GM21381 (cell line): ENCODE data around the gene KCNG4.
"Not testable (repeated sequence)": the region's sequence is repeated elsewhere in the genome, so short reads cannot be mapped to it uniquely, and the experiment has no call there.

Source experiments
- ATAC-seq: cut with Tn5 transposase; IDR thresholded peaks from one replicate; pipeline ENCODE4 v1.9.1; 2021; ENCODE audit warnings: mild to moderate bottlenecking, moderate library complexity; ENCODE audit not compliant: unreplicated experiment

KCNG4 gene

DNA sequence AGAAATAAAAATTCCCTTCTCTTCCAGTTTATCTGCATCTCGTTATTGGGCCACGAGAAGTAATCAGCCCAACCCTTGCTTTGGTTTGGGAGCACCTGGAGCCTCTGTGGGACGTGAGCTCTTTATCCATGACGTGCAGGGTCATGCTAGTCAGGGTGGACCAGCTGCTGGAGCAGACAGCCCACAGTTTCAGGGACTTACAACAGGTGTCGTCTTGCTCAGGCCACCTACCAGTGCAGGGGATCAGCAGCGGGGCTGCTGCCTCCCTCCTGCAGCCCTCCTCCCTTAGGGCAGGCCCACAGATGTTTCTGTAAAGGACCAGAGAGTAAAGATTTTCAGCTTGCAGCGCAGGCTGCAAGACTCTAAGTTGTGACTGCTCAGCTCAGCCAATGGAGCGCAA is 31.9 kb downstream of the KCNG4 start:
- ATAC-seq, result no peak

DNA sequence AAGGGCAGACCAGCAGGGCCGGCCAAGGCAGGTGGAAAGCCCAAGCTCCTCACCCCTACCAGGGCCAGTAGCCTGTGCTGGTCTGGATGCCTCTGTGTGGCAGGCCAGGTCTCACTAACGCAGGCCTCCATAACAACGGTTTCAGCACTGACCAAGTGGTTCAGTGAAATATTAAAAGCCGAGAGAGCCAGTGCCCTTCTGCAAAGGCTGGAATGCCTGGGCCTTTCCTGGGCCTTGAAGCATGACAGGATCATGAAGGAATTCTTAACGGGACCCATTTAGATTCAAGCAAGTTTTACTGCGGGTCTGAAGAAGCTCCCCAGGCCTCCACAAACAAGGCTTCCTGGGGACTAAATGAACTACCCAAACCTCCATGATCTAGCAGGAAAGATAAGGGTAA is 32.6 kb downstream of the KCNG4 start:
- no peak for ATAC-seq

DNA sequence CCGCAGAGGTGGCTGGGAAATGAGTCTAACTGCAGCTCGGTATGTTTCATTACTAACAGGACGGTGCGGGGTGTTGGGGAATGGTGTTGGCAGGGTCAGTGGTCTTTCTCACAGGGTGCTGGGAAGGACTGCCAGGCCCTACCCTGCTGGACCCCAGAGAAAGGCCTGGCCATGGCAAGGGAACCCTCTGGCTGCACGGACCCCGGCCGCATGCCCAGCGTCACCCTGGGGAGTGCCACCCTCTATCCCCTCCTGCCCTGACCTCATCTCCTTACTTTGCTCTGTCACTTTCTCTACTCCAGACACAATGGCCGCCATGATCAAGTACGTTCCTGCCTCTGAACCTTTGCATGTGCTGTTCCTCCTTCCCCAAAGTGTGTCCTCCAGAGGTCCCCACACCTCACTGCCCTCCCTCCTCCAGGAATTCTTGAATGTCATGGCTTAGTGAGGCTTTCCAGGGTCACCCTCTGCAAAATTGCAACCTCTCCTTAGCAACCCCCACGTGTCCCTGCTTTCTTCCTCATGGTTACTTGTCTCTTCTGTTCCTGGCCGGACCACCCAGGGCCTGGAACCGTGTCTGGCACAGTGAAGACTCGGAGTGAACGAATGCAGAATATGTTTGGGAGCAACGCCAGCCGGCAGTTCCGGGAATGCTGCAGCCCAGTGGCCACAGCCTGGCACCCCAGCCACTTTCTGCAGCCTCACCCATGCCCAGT is 33.7 kb downstream of the KCNG4 start:
- ATAC-seq, result no peak

DNA sequence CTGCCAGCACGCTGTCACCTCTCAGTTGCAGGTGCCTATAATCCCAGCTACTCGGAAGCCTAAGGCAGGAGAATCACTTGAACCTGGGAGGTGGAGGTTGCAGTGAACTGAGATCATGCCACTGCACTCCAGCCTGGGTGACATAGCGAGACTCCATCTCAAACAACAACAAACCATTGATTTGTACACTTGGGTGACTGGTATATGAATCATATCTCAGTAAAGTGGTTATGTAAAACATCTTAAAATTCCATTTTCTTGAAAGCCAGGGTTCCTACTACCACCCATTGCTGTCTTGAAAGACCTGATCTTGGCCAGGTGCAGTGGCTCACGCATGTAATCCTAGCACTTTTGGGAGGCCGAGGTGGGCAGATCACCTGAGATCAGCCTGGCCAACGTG is 34.7 kb downstream of the KCNG4 start:
- ATAC-seq, result not testable (repeated sequence)

DNA sequence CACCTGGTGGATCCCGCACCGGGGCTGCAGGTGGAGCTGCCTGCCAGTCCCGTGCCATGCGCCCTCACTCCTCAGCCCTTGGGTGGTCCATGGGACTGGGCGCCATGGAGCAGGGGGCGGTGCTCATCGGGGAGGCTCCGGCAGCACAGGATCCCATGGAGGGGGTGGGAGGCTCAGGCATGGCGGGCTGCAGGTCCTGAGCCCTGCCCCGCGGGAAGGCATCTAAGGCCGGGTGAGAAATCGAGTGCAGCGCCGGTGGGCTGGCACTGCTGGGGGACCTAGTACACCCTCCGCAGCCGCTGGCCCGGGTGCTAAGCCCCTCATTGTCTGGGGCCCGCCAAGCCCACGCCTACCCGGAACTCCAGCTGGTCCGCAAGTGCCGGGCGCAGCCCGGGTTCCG is 35.3 kb downstream of the KCNG4 start:
- not testable (repeated sequence) for ATAC-seq

DNA sequence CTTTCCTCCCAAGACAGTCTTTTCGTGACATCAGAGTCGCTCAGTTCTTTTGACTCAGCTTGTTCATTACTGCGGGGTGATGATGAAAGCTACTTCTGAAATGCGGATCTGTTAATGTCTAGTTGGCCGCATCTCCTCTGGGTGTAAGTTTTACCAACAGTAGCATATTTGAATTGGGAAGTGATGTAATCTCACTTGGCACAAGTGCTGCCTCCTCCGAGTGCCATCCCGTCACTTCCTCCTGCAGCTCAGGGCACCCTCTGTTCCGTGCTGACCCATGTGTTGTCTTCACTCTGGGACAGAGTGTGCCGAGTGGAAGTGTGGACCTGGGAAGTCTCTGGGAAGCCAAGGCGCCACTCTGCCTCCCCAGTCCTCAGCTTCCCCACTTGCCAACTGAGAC is 40.0 kb downstream of the KCNG4 start:
- no peak for ATAC-seq

DNA sequence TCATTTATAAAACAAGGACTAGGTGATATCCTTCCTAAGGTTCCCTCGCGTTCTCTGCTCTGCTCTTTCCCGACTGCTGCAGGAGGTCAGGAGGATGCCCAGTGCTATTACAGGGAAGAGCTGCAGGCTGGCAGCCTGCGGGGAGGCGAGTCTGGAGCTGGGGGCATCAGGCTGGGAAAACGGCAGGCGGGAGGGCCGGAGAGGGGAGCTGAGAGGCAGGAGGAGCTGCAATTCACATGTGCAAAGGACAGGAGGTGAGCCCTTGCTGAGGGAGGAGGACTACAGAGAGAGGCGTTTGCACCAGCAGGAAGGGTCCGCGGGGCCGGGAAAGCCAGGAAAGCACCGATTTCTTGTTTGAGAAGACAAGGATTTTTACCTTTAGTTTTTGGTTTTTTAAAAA is 40.7 kb downstream of the KCNG4 start:
- ATAC-seq, result no peak

DNA sequence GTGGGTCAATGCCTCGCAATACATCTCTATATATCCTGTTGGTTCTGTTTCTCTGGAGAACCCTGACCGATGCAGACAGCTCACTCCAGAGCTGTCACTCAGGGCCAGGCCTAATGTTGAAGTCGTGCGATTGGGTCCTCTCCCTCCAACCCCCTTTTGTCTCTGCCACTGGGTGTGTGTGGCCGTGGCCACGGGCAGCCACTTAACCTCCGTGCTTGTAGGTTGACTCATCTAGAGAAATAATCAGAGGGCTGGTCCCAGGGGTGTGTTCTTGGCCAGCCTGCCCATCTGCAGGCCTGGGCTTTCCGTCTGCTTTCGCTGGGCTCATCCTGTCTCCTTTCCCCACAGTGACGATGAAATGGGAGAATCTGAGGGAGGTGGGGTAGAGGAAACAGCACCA is 41.4 kb downstream of the KCNG4 start:
- ATAC-seq, result no peak

DNA sequence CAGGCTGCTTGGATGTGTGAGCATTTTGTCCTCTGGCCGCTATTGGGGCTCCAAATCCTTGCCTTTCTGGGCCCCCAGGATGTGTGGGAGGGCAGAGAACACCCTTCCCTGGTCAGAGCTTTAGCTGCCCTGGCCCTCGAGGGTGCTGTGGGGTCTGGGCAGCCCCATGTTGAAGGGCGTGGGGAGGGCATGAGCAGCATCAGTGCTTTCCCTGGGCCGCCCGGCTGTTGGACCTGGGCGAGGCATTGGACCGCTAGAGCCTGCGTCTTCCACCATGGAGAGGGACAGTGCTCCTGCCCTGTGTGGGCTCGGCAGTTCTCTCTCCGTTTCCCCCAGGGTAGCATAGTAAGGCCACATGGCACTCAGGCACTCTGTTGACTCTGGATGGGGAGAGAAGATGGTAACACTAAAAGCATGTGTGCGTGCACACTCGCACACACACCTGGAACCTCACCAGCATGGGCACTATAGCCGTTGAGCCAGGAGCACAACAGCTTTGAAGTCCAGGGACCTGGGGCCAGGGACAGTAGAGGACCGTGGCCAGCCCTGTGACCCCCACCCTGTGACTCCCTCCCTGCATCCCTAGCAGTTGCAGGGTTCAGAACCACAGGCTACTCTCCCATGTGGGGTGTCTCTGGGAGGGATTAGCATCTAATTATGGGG is 42.2 kb downstream of the KCNG4 start:
- no peak for ATAC-seq

DNA sequence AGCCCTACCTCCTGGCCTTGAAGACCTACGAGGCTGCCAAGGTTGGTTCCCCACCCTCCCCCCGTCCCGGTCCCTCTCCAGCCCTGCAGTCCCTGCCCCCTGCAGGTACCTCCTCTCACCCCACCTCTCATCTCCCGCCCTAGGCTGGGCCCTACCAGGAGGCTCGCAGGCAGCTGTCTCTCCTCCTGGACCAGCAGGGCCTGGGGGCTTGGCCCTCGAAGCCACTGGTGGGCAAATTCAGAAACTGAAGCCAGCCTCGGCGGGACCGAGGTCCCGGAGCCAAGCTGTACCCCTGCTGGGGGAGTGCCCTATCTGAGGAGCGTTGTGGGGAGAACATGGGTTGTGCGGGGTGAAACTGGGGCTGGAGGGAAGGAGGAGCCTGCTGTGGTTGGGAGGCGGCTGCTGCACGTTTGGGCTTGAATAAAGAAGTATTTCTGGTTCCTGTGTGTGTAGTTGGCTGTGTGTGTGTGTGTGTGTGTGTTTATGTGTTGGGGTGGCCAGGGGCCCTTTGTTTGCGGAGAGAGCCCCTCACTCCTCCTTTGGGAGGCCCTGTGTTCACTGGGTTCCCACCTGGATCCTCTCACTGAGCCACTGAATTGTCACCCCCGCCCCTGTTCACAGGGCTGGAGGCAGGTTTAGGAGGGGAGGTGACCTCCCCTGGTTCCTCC is 43.0 kb downstream of the KCNG4 start:
- no peak for ATAC-seq

DNA sequence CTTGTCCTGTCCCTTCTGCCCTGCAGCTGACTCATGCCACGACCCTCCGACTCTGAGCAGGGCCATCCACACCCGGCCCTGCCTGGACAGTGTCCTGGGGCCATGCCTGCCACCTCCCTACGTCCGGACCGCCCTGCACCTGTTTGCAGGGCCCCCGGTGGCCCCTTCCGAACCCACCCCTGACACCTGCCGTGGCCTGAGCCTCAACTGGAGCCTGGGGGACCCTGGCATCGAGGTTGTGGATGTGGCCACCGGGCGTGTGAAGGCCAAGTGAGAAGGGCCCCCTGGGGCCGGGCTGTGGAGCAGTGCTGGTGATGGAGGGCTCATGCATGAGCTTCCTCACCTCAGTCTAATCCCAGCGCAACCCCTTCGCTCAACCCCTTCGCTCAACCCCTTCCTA is 43.7 kb downstream of the KCNG4 start:
- ATAC-seq, result no peak

DNA sequence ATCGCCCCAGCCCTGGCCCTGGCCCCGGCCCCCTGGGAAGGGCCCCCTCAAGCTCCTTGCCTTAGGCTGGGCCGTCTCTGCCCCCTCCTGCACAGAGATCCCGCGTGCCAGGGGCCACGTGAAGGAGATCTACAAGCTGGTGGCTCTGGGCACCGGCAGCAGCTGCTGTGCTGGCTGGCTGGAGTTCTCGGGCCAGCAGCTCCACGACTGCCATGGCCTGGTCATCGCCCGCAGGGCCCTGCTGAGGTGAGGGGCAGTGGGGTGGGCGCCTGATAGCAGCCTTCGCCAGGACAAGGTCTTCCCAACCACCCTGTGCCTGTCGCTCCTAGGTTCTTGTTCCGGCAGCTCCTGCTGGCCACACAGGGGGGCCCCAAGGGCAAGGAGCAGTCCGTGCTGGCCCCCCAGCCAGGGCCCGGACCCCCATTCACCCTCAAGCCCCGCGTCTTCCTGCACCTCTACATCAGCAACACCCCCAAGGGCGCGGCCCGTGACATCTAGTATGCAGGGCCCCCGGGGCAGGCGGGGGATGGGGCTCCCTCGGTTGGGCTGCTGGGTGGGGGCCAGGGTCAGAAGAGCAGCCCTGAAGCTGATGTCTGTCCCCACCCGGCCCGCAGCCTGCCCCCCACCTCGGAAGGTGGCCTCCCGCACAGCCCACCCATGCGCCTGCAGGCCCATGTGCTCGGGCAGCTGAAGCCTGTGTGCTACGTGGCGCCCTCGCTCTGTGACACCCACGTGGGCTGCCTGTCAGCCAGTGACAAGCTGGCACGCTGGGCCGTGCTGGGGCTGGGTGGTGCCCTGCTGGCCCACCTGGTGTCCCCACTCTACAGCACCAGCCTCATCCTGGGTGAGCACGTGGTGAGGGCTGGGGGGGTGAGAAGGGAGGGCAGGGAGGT is 44.4 kb downstream of the KCNG4 start:
- ATAC-seq, result no peak

DNA sequence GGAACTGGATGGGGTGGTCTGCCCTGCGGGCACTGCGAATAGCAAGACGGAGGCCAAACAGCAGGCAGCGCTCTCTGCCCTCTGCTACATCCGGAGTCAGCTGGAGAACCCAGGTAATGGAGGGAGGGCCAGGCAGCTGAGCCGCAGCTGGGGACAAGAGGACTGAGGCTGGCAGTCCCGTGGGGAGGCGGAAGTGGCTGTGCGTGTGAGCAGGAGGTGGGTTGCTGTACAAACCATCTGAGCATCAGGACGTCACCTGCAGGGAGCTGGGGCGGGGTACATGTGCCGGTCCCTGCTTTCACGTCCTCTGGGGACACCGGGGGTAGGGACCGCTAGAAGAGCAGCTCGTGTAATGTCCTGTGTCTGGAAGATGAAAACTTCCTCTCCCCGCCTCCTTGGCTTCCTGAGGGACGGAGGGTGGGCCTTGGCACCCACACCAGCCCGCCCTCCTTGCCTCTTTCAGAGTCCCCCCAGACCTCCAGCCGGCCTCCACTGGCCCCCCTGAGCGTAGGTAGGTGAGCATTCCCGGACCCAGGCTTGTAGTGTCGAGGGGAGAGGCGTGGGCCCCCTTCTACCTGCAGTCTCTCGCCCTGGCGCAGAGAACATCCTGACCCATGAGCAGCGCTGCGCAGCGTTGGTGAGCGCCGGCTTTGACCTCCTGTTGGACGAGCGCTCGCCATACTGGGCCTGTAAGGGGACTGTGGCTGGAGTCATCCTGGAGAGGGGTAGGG is 45.2 kb downstream of the KCNG4 start:
- no peak for ATAC-seq

DNA sequence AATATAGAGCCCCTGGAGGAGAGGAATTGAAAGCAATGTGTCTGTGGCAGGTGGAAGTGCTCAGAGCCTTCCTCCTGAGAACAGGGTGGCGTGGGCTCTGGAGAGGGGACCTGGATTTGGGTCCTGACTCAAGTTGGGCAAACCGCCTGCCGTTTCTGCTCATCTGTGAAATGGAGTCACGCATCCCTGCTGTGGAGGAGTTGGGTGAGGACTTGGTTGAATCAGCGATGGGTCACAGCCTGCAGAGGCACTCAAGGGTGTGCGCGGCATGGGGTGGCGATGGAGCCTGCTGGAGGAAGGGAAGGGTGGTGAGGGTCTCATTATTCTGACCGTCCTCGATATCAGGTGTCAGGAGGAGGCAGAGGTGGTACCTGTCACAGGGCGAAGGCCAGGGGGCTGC is 45.8 kb downstream of the KCNG4 start:
- no peak for ATAC-seq

DNA sequence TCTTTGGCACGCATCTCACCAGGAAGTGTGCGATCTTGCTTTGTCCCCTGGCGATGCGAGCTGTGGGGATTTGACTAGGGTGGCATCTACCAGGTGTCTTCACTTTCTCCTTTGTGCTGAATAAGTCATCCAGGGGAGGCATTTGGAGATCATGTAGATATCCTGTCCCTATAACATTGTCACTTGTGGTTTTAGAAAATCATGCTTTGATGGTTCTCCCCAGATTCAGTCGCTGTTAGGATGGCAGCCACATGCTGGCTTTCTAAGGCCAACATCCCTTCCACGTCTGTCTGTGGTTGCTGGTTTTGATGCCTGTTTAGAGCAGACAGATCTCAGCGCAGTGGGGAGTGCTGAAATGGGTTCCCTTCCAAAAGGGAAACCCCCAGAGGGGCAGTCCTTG is 46.3 kb downstream of the KCNG4 start:
- ATAC-seq, result no peak

DNA sequence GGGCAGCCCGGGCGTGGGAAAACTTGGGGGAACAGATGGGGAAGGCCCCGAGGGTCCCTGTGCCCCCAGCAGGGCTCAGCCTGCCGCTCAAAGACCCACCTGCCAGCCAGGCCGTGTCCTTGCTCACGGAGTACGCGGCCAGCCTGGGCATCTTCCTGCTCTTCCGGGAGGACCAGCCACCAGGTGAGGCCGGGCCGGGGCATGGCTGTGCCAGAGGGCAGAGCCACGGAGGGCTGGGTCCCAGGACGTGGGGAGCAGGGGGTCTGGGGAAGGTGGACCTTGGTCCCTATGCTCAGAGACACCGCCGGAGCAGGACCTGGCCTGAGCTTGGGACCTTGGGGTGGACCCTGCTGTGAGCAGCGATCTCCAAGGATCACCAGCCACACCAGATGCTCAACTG is 48.3 kb downstream of the KCNG4 start:
- no peak for ATAC-seq

DNA sequence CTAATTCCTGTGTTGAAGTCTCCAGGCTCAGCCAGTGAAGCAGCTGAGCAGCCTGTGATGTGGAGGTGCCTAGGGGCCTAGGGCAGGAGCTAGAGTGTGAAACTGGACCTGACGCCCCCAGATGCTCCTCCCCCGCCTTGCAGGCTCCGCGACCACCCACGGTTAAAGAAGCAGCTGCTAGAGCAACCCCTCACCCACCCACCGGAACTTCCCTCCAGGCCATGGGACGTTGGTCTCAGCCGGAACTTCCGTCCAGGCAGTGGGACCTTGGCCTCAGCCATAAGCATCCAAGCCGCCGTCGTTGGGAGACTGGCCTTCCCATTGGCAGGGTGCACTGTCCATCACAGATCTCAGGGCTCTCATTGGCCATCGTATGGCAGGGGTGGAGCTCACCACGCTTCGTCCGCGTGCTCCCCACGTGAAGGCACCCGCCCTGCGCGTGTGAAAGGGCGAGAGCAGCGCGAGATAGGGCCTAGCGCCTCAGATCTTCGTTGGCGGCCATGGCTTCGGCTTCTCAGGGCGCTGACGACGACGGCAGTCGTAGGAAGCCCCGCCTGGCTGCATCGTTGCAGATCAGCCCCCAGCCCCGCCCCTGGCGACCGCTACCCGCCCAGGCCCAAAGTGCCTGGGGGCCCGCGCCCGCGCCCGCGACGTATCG is 49.0 kb downstream of the KCNG4 start, which contains the start of gene ADAD2:
Gene ADAD2 (plus strand): TSS at position 427 of the 658 bp plus-strand sequence. CDS start 74 bp downstream, at position 501.
- ATAC-seq, result no peak

DNA sequence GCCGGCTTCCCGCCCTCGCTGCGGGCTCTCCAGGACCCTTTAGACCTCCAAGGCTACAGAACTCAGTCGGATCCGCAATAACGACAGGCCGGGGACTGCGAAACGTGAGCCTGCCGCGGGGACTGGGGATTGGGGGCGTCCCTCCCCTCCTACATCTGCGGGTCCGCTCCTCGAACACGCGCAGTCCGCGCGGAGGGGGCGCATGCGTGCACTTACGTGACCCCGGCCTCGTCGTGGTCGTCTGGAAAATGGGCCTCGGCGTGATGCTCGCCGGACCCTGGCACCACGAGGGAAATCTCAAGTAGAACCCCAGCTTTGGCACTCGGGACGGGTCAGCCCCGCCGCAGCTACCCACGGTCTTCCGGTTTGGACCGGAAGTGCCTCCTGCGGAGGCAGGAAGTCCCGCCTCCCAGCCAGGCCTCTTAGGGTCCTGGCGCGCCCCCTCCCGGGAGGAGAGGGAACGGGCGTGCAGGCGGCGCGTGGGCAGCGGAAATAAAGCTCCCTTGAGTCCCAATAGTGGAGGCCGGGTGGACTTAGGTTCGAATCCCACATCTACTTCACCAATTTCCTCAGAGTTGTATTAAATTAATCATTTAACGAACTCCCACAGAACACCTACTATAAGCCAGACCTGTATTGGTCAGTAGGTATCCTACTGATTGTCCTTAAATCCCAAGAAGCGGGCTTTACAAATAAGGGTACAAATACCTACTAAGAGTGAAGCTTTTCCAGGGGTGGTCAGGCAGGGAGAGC is 53.0 kb downstream of the KCNG4 start, which contains the start of gene TAF1C:
Gene TAF1C (minus strand): TSS at position 373 of the 753 bp plus-strand sequence. CDS start 2,069 bp downstream, outside the sequence.
- peak; percentile 95 for ATAC-seq

DNA sequence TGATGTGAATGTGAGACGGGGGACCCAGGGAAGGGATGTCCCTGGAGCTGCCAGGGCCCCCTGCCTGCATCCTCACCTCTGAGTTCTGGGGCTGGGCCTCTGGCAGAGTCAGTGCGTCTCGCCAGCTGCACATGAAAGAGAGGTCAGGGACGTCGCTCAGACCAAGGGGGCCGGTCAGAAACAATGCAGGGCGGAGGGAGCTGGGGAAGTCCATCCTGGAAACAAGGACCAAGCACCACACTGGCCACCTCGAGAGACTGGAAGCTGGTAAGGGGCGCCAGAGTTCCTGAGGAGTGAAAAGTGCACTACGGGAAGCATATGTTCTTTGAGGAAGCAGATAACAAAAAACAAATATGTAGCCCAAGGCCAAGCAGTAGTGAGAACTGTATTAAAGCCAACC is 55.0 kb downstream of the KCNG4 start:
- no peak for ATAC-seq
